ENCODE measurements around the gene SLC18A2.
"Not testable (repeated sequence)": the region's sequence is repeated elsewhere in the genome, so short reads cannot be mapped to it uniquely, and the experiment has no call there.

The SLC18A2 gene

DNA sequence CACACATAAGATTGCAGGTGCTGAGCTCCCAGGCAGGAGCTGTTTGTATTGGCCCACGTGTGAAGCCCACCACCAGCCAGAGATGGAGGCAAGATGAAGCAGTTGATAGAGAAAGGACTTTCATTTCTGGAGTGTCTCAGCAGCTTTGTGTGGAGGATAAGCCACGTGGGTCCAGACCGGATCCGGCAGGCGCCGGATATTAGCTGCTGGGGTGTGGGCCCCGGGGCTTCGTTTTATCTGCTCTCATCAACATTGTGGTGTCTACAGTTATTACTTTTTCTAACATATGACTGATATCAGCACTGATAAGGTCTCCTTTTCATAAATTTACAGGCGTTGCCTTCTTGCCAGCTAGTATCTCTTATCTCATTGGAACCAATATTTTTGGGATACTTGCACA, 25.5 kb downstream of the SLC18A2 start:
- no peak for DNase-seq

DNA sequence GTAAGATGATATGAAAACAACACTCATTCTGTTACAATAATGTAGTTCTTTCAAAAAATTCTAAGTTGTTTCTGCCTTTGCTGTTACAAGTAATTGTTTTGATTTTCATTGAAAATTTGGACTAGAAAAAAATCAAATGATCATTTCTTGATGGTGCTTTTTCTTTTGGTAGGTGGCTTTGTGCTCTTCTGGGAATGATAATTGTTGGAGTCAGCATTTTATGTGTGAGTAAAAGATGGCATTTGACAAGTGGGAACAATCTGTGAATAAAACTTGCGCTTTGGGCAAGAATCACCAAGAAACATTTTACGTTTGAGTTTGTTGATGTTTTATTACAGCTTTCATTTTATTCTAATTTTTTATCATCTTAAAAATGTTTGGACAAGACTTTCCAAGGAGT, 25.9 kb downstream of the SLC18A2 start:
- DNase-seq: no peak

DNA sequence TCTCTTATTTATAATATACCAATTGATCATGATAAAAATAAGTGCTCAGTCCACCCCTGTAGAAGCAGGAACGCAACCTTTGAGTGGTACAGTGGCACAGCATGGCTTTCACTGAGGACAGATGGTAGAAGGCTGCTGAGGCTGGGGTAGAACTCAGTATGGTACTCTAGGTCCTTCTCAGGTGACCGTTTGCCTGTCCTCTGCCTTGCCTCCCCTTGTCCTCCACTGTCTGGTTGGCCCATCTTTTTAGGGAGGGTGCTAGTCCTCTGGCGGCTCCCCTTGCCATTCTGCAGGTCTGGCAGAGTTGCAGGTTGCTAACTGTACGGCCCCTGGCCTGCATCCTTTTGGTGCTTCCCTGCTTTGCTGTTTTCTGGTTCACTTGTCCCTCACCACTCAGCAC, 27.3 kb downstream of the SLC18A2 start:
- DNase-seq: no peak

DNA sequence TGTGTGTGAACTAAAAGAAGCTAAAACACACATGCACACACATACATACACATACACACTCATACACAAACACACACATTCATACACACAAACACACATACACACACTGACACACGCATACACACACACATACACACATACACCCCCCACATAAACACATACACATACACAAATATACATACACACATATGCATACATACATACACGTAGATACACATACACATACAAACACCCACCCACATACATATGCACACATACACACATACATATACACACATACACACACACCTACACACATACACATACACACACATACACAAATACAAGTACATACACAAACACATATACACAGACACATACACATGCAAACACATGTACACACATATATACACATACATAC, 28.0 kb downstream of the SLC18A2 start:
- DNase-seq: no peak

DNA sequence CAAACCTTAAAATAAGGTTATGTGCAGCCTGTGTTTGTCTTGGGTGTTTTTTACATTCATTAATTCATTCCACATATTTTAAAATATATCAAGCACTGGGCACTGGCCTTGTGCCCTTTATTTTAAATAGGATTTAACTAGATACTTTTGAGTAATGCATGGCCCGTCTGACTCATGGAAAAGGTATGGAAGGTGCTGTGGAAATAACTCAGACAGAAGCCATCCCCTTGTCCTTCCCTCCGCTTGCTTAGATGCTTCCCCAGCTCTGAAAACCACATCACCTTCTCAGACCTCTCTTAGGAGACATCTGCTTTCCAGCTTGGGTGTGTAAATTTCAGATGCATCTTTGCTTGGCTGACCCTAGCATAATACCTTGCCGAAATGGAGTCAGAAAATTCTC, 30.5 kb downstream of the SLC18A2 start:
- no peak for DNase-seq

DNA sequence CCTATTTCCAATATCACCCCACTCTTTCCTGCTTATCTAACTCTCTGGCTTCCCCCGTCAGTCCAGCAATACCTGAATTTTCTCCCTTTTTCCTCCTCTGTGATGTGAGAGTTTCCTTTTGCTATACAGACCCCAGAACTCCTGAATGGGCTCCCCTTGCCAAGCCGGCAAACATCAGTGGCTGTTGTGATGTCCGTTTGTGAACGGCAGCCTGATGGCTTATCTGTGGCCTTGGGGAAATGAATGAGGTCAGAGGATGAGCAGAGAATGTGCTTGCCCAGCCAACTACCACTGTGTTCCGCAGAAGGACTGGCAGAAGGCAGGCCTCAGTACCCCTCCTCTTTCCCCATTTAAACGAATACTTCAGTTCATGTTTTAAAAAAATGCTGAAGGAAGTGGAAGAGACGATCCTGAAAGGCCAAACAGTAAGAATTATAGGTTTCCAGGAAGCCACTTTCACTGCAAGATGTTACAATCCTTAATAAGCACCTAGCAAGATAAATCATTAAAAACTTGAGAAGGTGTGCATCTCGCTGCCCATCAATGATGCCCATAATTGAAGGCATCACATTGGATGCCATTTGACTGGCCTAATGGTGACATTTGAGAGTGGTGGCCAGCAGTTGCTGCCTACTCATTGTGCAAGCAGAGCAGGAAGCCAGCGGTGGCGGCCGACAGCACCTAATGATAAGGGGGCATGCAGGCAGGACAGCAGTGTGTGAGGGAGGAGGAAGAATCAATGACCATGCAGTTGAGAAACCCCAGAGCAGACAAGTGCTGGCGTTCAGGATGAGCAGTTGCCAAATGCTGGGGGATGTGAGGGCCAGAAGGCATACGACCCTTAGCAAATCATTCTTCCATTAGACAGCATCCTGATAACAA, 31.5 kb downstream of the SLC18A2 start:
- no peak for DNase-seq

DNA sequence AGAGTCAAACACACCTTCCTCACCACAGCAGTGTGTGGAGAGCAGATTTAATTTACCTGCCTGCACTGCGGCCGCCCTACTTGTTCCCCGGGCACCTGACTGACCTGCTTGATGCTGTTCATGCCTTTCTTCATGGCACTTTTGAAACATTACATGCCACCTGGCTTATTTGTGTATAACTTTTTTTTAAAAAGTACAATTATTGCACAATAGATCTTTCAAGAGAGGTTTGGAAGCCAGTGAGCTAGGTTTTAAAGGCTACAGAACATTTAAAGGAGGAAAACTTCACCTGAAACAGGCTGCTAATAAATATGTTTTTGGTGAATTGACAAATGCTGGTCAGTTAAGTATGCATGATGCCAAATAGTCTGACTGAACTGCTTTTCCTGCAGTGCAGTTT, 33.1 kb downstream of the SLC18A2 start:
- no peak for DNase-seq

DNA sequence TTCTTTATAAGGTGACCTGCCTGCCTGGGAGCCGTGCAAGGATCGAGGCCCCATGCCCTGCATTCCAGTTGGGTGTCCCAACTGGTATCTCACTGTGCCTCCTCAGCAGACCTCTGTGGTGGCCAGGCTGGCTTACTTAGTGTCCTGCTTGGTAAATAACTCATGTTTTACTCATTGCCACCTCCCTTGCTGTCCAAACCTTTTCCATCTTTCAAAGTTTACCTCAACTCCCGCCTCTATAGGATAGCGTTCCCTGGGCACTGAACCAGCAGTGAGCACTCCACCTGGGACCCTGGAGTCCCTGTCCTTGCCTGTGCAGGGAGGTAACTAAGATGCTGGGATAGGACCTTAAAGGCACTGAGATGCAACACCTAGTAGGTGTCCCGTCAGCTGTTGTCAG, 33.6 kb downstream of the SLC18A2 start:
- DNase-seq: no peak

DNA sequence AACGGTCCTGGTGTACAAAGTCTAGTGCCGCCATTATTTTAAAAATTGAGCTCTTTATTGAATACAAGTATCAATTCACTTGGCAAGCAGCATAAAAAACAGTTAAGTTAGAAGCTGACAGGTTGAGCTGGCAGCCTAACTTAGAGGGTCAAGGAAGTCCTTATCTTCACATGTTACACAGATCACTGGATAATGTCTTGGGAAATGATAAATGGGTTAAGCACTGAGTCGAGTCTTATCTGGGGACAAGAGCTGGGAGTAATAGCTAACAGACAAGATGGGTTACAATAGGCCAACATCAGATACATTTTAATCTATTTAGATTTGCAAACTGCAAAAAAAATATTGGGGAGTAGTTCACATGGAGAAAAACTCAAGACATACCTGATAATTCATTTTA, 34.2 kb downstream of the SLC18A2 start:
- DNase-seq: no peak

DNA sequence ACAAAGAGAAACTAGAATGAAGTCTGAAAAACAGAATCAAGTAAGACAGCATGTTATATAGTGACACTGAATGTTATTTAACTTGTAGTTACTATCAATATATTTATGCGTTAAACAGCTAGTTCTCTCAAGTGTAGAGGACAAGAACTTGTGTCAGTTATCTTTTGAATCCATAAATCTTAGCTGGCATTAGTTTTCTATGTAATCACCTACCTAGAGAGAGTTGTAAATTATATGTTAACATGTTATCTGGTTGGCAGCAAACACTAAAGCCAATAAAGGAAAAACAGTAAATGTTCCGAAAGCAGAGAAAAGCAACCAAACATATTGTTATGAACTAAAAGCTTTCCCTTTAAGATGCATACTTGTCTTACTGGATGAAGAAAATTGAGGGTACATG, 36.8 kb downstream of the SLC18A2 start:
- no peak for DNase-seq

DNA sequence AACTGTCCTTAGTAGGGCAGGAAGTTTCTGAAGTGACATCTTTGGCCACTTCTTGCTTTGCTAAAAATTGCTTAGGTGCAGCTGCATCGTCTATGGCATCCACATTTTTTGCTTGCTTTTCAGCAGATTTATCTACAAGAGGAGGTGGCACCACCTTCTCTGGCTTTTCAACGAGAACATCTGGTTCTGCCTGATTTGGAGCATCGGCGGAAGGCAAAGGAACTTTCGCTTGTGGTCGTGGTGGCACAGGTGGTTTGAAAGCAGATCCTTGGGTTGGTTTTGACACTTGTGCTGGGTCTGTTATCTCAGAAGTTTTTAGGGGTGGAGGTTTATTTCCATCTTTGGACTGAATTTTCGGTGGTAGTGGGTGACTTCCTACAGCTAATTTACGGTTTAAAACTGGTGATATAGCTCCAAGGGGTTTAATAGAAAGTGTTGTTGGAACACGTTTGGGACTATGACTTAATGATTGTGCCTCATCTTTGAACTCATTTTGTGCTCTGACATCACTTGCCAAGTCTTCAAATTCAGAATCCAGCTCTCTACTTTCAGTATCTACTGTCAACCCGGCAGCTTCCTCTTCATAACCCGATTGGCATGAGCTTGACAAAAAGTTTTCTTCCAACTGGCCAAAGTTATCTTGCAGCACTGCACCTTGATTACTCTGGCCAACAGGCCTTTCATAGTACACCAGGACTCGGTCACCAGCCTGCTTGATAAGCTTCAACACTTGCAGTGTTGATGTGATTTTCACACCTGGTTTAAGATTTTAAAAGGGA, 44.0 kb downstream of the SLC18A2 start:
- DNase-seq: no peak

DNA sequence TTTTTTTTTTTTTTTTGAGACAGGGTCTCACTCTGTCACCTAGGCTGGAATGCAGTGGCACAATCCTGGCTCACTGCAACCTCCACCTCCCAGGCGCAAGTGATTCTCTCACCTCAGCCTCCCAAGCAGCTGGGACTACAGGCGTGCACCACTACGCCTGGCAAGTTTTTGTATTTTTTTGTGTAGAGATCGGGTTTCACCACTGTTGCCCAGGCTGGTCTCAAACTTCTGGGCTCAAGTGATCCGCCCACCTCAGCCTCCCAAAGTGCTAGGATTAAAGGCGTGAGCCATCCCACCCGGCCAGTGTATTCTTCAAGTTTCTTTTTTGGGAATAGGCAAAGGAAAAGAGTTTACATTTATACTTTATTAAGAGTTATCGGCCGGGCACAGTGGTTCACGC, 50.0 kb downstream of the SLC18A2 start:
- DNase-seq: not testable (repeated sequence)

DNA sequence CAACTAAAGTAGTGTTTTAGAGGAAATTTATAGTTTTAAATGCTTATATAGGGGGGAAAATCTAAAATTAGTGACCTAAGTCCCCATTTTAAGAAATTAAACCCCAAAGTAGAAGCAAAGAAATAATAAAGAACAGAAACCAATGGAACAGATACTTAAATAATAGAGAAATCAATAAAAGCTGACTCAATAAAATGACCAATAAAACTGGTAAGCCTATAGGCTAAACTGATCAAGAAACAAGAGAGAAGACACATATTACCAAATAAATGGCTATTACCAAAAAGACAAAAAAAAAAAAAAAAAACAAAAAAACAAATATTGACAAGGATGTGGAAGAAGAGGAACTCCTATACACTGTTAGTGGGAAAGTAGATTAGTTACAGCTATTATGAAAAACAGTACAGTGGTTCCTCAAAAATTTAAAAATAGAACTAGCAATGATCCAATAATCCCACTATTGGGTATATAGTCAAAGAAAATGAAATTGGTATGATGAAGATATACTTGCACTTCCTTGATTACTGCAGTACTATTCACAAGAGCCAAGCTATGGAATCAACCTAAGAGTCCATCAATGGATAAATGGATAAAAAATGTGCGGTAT, 53.2 kb downstream of the SLC18A2 start:
- DNase-seq: no peak

DNA sequence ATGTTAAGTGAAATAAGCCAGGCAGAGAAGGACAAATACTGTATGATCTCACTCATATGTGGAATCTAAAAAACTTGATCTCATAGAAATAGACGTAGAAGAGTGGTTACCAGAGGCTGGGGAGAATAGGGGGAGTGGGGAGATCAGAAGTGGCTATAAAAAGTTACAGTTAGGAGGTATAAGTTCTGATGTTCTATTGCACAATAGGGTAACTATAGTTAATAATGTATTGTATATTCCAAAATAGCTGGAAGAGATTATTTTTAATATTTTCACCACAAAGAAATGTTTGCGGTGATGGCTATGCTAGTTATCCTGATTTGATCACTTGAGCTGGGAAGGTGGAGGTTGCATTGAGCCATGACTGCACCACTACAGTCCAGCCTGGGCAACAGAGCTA, 53.8 kb downstream of the SLC18A2 start:
- no peak for DNase-seq

DNA sequence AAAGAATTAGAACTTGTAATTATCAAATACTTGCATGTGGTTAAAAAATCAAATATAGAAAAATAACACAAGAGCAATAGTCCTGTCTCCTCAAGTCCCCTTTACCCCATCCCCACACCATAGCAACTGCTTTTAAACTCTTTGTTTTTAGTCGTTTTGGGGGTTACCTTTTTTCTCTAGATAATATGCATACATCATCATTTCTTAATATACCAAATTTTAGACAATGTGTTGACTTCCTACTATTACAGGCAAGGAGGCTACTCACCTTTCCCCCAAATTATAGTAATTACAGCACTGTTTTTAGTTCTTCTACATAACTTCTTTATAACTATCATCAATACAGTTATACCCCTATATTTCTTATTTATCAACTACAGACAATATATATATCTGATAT, 57.3 kb downstream of the SLC18A2 start:
- DNase-seq: no peak

DNA sequence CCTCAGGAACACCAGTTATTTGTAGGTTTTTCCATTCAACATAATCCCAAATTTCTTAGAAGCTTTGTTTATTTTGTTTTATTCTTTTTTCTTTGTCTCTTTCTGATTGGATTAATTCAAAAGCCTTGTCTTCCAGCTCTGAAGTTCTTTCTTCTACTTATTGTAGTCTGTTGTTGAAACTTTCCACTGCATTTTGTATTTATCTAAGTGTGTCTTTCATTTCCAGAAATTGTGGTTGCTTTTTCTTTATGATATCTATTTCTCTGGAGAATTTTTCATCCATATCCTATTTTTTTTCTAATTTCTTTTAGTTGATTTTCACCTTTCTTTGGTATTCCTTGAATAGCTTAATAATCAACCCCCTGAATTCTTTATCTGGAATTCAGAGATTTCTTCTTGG, 58.5 kb downstream of the SLC18A2 start:
- DNase-seq: no peak

DNA sequence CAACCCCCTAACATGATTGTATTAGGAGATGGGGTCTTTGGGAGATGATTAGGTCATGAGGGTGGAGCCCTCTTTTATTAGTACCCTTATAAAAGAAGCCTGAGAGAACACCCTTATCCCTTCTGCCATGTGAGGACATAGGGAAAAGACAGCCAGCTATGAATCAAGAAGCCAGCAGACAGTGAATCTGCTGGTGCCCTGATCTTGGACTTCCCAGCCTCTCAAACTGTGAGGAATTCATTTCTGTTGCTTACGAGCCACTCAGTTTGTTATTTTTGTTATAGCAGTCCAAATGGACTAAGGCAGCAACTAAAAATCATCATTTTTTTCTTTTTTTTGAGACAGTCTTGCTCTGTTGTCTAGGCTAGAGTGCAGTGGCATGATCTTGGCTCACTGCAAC, 59.8 kb downstream of the SLC18A2 start:
- no peak for DNase-seq

DNA sequence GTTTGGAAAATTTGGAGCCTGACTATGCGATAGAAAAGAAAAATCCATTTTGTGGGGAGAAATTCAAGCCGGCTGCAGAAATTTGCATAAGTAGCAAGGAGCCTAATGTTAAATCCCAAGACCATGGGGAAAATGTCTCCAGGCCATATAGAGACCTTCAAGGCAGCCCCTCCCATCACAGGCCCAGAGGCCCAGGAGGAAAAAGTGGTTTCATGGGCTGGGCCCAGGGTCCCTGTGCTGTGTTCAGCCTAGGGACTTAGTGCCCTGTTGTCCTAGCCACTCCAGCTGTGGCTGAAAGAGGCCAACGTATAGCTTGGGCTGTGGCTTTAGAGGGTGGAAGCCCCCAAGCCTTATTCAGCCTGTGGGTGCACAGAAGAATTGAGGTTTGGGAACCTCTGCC, 62.5 kb downstream of the SLC18A2 start:
- not testable (repeated sequence) for DNase-seq

DNA sequence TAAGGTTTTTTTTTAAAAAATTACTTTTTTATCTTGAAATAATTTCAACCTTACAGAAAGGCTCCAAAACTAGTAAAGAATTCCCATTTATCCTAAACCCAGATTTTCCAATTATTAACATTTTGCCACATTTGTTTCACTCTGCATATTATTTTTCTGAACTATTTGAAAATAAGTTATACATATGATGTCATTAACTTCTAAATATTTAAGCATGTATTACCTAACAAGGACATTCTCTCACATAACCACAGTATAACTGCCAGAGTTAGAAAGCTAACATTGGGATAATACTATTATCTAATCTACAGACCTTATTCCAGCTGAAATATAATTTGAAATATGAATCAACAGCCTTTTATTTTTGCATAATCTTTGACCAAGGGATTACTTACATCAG, 65.8 kb downstream of the SLC18A2 start:
- no peak for DNase-seq

DNA sequence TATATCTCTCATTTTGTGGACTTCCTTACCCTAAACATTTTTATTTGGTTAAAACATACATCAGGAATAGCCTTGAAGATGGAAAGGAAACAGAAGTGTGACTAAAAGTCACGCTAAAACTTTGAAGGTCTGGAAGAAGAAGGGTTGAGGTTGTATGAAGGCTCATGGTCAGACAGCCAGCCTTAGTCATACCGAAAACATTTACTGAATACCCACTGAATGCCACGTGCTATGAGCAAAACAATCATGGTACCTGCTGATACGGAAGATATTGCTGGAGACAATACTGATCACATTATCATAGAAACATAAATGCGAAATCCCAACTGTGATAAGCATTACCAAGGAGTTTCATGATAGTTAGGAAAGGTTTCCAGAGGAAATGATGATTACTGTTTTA, 70.3 kb downstream of the SLC18A2 start:
- no peak for DNase-seq

DNA sequence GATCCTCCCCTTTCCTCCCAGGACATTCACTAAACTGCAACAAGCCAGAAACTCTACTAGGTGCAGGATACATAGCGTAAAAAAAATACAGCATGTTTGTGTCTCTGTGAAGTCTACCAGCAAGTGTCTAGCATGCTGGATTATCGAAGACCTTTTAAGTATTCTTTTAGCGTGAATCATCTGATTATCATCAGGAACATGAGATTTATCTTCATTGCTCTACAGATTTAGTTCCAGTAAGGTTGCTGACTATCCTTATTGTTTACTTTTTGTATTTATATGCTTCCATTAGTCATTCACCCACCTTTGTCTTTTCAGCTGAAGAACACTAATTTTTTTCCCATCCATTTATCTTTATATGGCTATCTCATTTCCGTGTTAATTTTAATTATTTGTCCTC, 71.5 kb downstream of the SLC18A2 start:
- no peak for DNase-seq

DNA sequence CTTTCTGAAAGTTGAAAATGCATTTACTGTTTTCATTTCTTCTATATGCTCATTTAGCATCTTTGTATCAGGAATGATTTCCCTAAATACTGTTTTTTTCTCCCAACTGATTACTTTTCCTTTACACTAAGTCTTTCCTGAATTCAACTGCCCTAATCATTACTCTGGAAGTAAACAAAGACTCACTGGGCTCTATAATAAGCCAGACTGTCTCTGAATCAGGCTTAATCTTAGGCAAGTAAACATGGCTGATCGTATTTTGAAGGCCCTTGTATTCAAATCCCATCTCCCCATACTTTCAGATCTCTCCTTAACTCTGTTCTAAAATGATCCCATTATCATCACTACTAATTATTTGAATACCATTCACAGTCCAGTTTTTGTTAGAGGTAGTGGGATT, 72.7 kb downstream of the SLC18A2 start:
- no peak for DNase-seq

DNA sequence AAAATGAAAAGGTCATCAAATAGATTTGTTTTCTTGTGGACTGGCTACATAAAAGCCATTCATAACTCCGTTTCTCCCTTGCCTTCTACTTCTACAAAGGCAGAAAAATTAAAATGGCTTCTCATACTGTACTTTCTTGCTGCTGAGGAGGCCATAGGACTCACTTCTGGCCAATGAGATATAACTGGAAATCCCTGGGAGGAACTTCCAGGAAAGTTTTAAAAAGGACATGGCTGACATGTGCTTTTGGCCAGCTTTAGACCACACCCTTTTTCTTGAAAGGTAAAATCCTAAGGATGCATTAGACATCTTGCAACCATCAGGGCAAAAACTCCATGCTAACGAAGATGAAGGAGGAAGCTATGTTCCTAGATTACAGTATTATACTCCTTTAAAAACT, 75.8 kb downstream of the SLC18A2 start:
- DNase-seq: no peak

DNA sequence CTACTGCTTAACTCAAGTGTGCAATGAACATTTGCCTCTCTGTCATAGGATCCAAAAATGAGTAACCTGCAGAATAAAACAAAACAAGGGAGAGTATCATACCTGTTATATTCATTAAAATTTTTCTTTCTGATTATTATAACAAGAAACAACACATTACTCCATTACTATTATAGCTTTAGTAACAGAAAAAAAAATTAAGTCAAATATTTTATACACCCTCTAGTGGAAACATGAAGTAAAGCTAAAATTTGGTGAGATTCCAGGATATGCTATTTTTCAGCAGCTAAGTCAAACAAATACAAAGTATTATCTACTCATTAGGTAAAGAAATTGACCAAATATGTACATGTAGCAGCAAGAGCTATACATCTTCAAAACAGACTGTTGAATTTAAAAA, 78.0 kb downstream of the SLC18A2 start:
- DNase-seq: no peak
